KG1 (cell line): Measurements from ENCODE around the gene ABCA3.

ENCODE experiments used
- DNase-seq: peaks from one replicate; lab custom pipeline; 2025; lab: John Stamatoyannopoulos, UW

ABCA3 gene

GRCh38 chr16:2308089-2308962 is 32.2 kb downstream of the ABCA3 start:
- no peak for DNase-seq

GRCh38 chr16:2299915-2300192 is 40.7 kb downstream of the ABCA3 start:
- no peak for DNase-seq

- no peak for DNase-seq
Observed at GRCh38 chr16:2299121-2299914, 41.2 kb downstream of the ABCA3 start.

- no peak for DNase-seq
Observed at GRCh38 chr16:2298621-2299020, 41.9 kb downstream of the ABCA3 start.

GRCh38 chr16:2297506-2297860 is 43.0 kb downstream of the ABCA3 start:
- no peak for DNase-seq

GRCh38 chr16:2296661-2297505 is 43.6 kb downstream of the ABCA3 start:
- DNase-seq, result no peak

GRCh38 chr16:2295056-2295798 is 45.3 kb downstream of the ABCA3 start:
- no peak for DNase-seq

GRCh38 chr16:2292221-2292620 is 48.3 kb downstream of the ABCA3 start:
- DNase-seq, result no peak

GRCh38 chr16:2289282-2289681 is 51.2 kb downstream of the ABCA3 start:
- DNase-seq, result no peak

- no peak for DNase-seq
Observed at GRCh38 chr16:2288726-2289125, 51.8 kb downstream of the ABCA3 start.

- no peak for DNase-seq
Observed at GRCh38 chr16:2287916-2288547, 52.5 kb downstream of the ABCA3 start.

GRCh38 chr16:2286550-2286949 is 54.0 kb downstream of the ABCA3 start:
- no peak for DNase-seq

- no peak for DNase-seq
Observed at GRCh38 chr16:2285731-2286191, 54.8 kb downstream of the ABCA3 start.

- DNase-seq, result no peak
Observed at GRCh38 chr16:2284797-2285576, 55.5 kb downstream of the ABCA3 start.

- DNase-seq, result no peak
Observed at GRCh38 chr16:2284001-2284770, 56.3 kb downstream of the ABCA3 start.

GRCh38 chr16:2282866-2283555 is 57.5 kb downstream of the ABCA3 start:
- no peak for DNase-seq

- no peak for DNase-seq
Observed at GRCh38 chr16:2282262-2282661, 58.3 kb downstream of the ABCA3 start.

- no peak for DNase-seq
Observed at GRCh38 chr16:2280981-2281542, 59.5 kb downstream of the ABCA3 start.

- no peak for DNase-seq
Observed at GRCh38 chr16:2280461-2280860, 60.1 kb downstream of the ABCA3 start.
